Suprapubic skin (tissue), 4 donors: Measurements from ENCODE around the gene ARF5.

Experiments used
- EP300 ChIP-seq: sonication (generic); formaldehyde crosslinking; IDR thresholded peaks from one replicate; pipeline ENCODE4 v1.6.1; 2017; ENCODE audit warnings: antibody characterized with exemption
- POLR2A ChIP-seq, 2 donors: fragments of 450-650 bp; IDR thresholded peaks; one replicate each; pipeline ENCODE4 v1.6.1; 2017; ENCODE audit warnings: antibody characterized with exemption in 2 of 2, mild to moderate bottlenecking in 2 of 2, moderate library complexity in 2 of 2
- POLR2AphosphoS5 ChIP-seq, 3 donors: sonication (generic); formaldehyde crosslinking; IDR thresholded peaks; one replicate each; pipeline ENCODE4 v1.6.1; 2017; ENCODE audit warnings: antibody characterized with exemption in 3 of 3
- TF ChIP-seq, protein P1 (sequence below), 2 donors: fragments of 200-600 bp in 1 of 2; fragments of 450-650 bp in 1 of 2; sonication (generic) in 1 of 2; IDR thresholded peaks; one replicate each; pipeline ENCODE4 v1.5.1; 2016 to 2019; ENCODE audit warnings: antibody characterized with exemption in 2 of 2, mild to moderate bottlenecking in 1 of 2, moderate library complexity in 1 of 2

- TF ChIP-seq POLR2AphosphoS5 (IDR thresholded peaks at IDR 0.05) (no peak), EP300 (no peak), POLR2A (IDR thresholded peaks at IDR 0.05) (no peak)
- TF ChIP-seq, protein P1, sequence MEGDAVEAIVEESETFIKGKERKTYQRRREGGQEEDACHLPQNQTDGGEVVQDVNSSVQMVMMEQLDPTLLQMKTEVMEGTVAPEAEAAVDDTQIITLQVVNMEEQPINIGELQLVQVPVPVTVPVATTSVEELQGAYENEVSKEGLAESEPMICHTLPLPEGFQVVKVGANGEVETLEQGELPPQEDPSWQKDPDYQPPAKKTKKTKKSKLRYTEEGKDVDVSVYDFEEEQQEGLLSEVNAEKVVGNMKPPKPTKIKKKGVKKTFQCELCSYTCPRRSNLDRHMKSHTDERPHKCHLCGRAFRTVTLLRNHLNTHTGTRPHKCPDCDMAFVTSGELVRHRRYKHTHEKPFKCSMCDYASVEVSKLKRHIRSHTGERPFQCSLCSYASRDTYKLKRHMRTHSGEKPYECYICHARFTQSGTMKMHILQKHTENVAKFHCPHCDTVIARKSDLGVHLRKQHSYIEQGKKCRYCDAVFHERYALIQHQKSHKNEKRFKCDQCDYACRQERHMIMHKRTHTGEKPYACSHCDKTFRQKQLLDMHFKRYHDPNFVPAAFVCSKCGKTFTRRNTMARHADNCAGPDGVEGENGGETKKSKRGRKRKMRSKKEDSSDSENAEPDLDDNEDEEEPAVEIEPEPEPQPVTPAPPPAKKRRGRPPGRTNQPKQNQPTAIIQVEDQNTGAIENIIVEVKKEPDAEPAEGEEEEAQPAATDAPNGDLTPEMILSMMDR (IDR thresholded peaks at IDR 0.05): no peak
Observed at GRCh38 chr7:127616724-127617123, 28.5 kb downstream of the ARF5 start.
